CD14-positive monocyte (primary cell): ENCODE data around the gene C19orf33. TPM values are rescaled to one million over a fixed set of nuclear protein-coding genes. Genes with fewer than 3 reads are reported as not detected.

Source experiments
- DNase-seq, 3 donors: peaks; one replicate each; pipeline ENCODE4 v3.0.0-alpha.2; 2011 to 2022
- H2AFZ ChIP-seq: 2 replicates; pipeline ENCODE4 v1.6.0; 2012; ENCODE audit warnings: mild to moderate bottlenecking, low read depth, low read length, inconsistent platforms; ENCODE audit not compliant: insufficient read depth, poor library complexity, severe bottlenecking
- H3K27ac ChIP-seq, 2 donors: 1 replicate in 1 of 2; 2 replicates in 1 of 2; pipeline ENCODE4 v1.5.1; 2012 to 2013; ENCODE audit warnings: low read length in 2 of 2, control low read depth in 1 of 2, inconsistent platforms in 1 of 2, low read depth in 1 of 2, mild to moderate bottlenecking in 1 of 2
- H3K27me3 ChIP-seq, 2 donors: one replicate each; pipeline versions ENCODE4 v1.6.0 to v1.6.1; 2011 to 2013; ENCODE audit warnings: low read length in 2 of 2; ENCODE audit not compliant: control insufficient read depth in 2 of 2, insufficient read depth in 2 of 2
- H3K36me3 ChIP-seq, 2 donors: replicated peaks in 1 of 2; 1 replicate in 1 of 2; 2 replicates in 1 of 2; pipeline versions ENCODE4 v1.5.1 to v1.6.1; 2012 to 2013; ENCODE audit warnings: low read length in 2 of 2, control low read depth in 1 of 2, inconsistent platforms in 1 of 2, mild to moderate bottlenecking in 1 of 2; ENCODE audit not compliant: insufficient read depth in 2 of 2, control insufficient read depth in 1 of 2
- H3K4me1 ChIP-seq, 2 donors: 1 replicate in 1 of 2; 2 replicates in 1 of 2; pipeline versions ENCODE4 v1.5.1 to v1.6.1; 2012 to 2013; ENCODE audit warnings: low read length in 2 of 2, control low read depth in 1 of 2, inconsistent platforms in 1 of 2, mild to moderate bottlenecking in 1 of 2, moderate library complexity in 1 of 2; ENCODE audit not compliant: insufficient read depth in 2 of 2, control insufficient read depth in 1 of 2
- H3K4me2 ChIP-seq: replicated peaks from 2 replicates; pipeline ENCODE3; 2012; ENCODE audit warnings: low read length, moderate library complexity, mild to moderate bottlenecking; ENCODE audit not compliant: poor library complexity, severe bottlenecking; ENCODE audit errors: extremely low read depth
- H3K4me3 ChIP-seq, 3 experiments: fragments of 200-600 bp in 1 of 3; sonication (generic) in 1 of 3; replicated peaks in 1 of 3; 1 replicate in 2 of 3; 2 replicates in 1 of 3; pipeline ENCODE4 v1.5.1; 2011 to 2013; ENCODE audit warnings: low read length in 3 of 3, mild to moderate bottlenecking in 3 of 3, control low read depth in 2 of 3, low read depth in 2 of 3, inconsistent platforms in 1 of 3, moderate library complexity in 1 of 3
- H3K79me2 ChIP-seq: 2 replicates; pipeline ENCODE4 v1.6.0; 2012; ENCODE audit warnings: mild to moderate bottlenecking, control low read depth, inconsistent platforms, low read length, moderate library complexity; ENCODE audit not compliant: insufficient read depth
- H3K9ac ChIP-seq: 2 replicates; pipeline ENCODE4 v1.6.0; 2017; ENCODE audit warnings: low read length, mild to moderate bottlenecking; ENCODE audit not compliant: insufficient read depth, poor library complexity, severe bottlenecking
- H3K9me3 ChIP-seq, 2 donors: replicated peaks in 1 of 2; 1 replicate in 1 of 2; 2 replicates in 1 of 2; pipeline versions ENCODE4 v1.5.1 to v1.6.1; 2012 to 2013; ENCODE audit warnings: low read length in 2 of 2, control low read depth in 1 of 2; ENCODE audit not compliant: control insufficient read depth in 1 of 2, insufficient read depth in 1 of 2
- H4K20me1 ChIP-seq: 2 replicates; pipeline ENCODE4 v1.6.0; 2012; ENCODE audit warnings: mild to moderate bottlenecking, low read length, control low read depth, moderate library complexity; ENCODE audit not compliant: insufficient read depth
- H3K27ac Mint-ChIP-seq, 7 donors: one replicate each; pipeline ENCODE4 v1.8.0; 2020; ENCODE audit warnings: mild to moderate bottlenecking in 7 of 7, mixed read lengths in 7 of 7, moderate library complexity in 6 of 7, inconsistent platforms in 2 of 7
- H3K27me3 Mint-ChIP-seq, 3 donors: one replicate each; pipeline ENCODE4 v1.8.0; 2021 to 2022; ENCODE audit warnings: low read depth in 3 of 3, mild to moderate bottlenecking in 3 of 3, mixed read lengths in 3 of 3, moderate library complexity in 3 of 3, inconsistent platforms in 1 of 3
- H3K36me3 Mint-ChIP-seq, 2 donors: one replicate each; pipeline ENCODE4 v1.8.0; 2020; ENCODE audit warnings: mixed read lengths in 2 of 2, inconsistent platforms in 1 of 2, mild to moderate bottlenecking in 1 of 2
- H3K4me1 Mint-ChIP-seq: one replicate; pipeline ENCODE4 v1.8.0; 2020; ENCODE audit warnings: mild to moderate bottlenecking, mixed read lengths
- H3K4me3 Mint-ChIP-seq, 2 donors: one replicate each; pipeline ENCODE4 v1.8.0; 2020; ENCODE audit warnings: mild to moderate bottlenecking in 2 of 2, mixed read lengths in 2 of 2, moderate library complexity in 1 of 2
- H3K9me3 Mint-ChIP-seq, 7 donors: one replicate each; pipeline ENCODE4 v1.8.0; 2020 to 2022; ENCODE audit warnings: mixed read lengths in 7 of 7, mild to moderate bottlenecking in 6 of 7, moderate library complexity in 6 of 7, inconsistent platforms in 2 of 7
- CTCF ChIP-seq: fragments of 200-600 bp; IDR thresholded peaks from one replicate; pipeline ENCODE4 v1.8.0; 2022; ENCODE audit warnings: antibody characterized with exemption, mild to moderate bottlenecking
- WGBS: methylation state at CpG from one replicate; pipeline ENCODE4 v1.1.5; 2013; ENCODE audit warnings: missing lambda C conversion rate; ENCODE audit not compliant: insufficient coverage; 5-methylcytosine and 5-hydroxymethylcytosine counted together
- intact Hi-C, 2 donors: fragments of 100-400 bp; cut with micrococcal nuclease; formaldehyde crosslinking; loops; one replicate each; pipeline versions ENCODE4 v1.15.0 to v1.15.1; 2023
- polyA plus RNA-seq, 3 donors: library from polyadenylated mRNA; depleted of rRNA in 1 of 3; unstranded in 2 of 3; stranded (reverse) in 1 of 3; fragments of 300-500 nt in 2 of 3; fragments of >200 nt in 1 of 3; fragmentation: Illumina TruSeq in 2 of 3; gene quantifications; 1 replicate in 2 of 3; 2 replicates in 1 of 3; pipeline ENCODE4 v1.2.3, GENCODE V29; 2012 to 2021

The C19orf33 gene
- polyA plus RNA-seq, 3 donors, result 0.43 to 0.73 (median 0.69) TPM

GRCh38 chr19:38281811-38282566 lies 22.1 kb upstream of the C19orf33 start:
- no peak for DNase-seq
- H3K4me1 Mint-ChIP-seq, result peaks cover 34% of the 10 kb centered on the region
- Histone ChIP-seq H4K20me1 (peaks cover 6% of the 10 kb centered on the region), H3K27ac (no peak overlapping the region), H3K4me3 (no peak overlapping the region), H3K36me3 (peaks cover 0 to 17% of the 10 kb centered on the region in 2 donors), H3K9ac (no peak overlapping the region), H3K4me2 (no peak overlapping the region), H3K9me3 (no peaks in the 10 kb centered on the region), H3K79me2 (peaks cover 16% of the 10 kb centered on the region), H3K27me3 (no peaks in the 10 kb centered on the region), H2AFZ (no peak overlapping the region), H3K4me1 (peaks cover 34 to 38% of the 10 kb centered on the region in 2 donors)
- H3K36me3 Mint-ChIP-seq, result peaks cover 33 to 52% of the 10 kb centered on the region in 2 donors
- 85% methylated on average over 4 of the region's 7 CpGs for WGBS
- H3K27me3 Mint-ChIP-seq, result peaks cover 1 to 4% (median 2%) of the 10 kb centered on the region in 3 donors
- no peak for TF ChIP-seq CTCF
- peak overlapping the region in 1 of 7 donors; percentile 42 for H3K27ac Mint-ChIP-seq
- intact Hi-C loops, result no loop called here
- H3K4me3 Mint-ChIP-seq, result no peak overlapping the region
- H3K9me3 Mint-ChIP-seq, result no peaks in the 10 kb centered on the region

GRCh38 chr19:38283271-38283670 lies 20.8 kb upstream of the C19orf33 start:
- Histone ChIP-seq H3K27me3 (no peaks in the 10 kb centered on the region), H3K79me2 (peaks cover 10% of the 10 kb centered on the region), H3K4me1 (peaks cover 47 to 50% of the 10 kb centered on the region in 2 donors), H3K27ac (peak overlapping the region in 1 of 2 donors; percentile 26), H3K4me2 (no peak overlapping the region), H3K4me3 (no peak overlapping the region), H3K9ac (no peak overlapping the region), H3K9me3 (no peaks in the 10 kb centered on the region), H4K20me1 (peaks cover under 1% of the 10 kb centered on the region), H2AFZ (no peak overlapping the region), H3K36me3 (peaks cover 0 to 17% of the 10 kb centered on the region in 2 donors)
- no peak for TF ChIP-seq CTCF
- Mint-ChIP-seq H3K27ac (peak overlapping the region in 1 of 7 donors; percentile 41), H3K4me1 (peaks cover 47% of the 10 kb centered on the region), H3K27me3 (peaks cover 1 to 4% (median 3%) of the 10 kb centered on the region in 3 donors), H3K36me3 (peaks cover 33 to 52% of the 10 kb centered on the region in 2 donors), H3K4me3 (no peak overlapping the region), H3K9me3 (no peaks in the 10 kb centered on the region)
- no peak for DNase-seq
- intact Hi-C loops, result no loop called here
- WGBS, result 90% methylated on average over 5 of the region's 8 CpGs
